ENCODE results near the gene ACYP2. TPM values are rescaled to one million over a fixed set of nuclear protein-coding genes. Genes with fewer than 3 reads are reported as not detected.
"Not testable (repeated sequence)": the region's sequence is repeated elsewhere in the genome, so short reads cannot be mapped to it uniquely, and the experiment has no call there.

ACYP2 gene
- total RNA-seq, 6 experiments from 2014 or later: 8.6 to 15.8 (median 9.8) TPM

- TF ChIP-seq, protein P1, sequence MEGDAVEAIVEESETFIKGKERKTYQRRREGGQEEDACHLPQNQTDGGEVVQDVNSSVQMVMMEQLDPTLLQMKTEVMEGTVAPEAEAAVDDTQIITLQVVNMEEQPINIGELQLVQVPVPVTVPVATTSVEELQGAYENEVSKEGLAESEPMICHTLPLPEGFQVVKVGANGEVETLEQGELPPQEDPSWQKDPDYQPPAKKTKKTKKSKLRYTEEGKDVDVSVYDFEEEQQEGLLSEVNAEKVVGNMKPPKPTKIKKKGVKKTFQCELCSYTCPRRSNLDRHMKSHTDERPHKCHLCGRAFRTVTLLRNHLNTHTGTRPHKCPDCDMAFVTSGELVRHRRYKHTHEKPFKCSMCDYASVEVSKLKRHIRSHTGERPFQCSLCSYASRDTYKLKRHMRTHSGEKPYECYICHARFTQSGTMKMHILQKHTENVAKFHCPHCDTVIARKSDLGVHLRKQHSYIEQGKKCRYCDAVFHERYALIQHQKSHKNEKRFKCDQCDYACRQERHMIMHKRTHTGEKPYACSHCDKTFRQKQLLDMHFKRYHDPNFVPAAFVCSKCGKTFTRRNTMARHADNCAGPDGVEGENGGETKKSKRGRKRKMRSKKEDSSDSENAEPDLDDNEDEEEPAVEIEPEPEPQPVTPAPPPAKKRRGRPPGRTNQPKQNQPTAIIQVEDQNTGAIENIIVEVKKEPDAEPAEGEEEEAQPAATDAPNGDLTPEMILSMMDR (IDR thresholded peaks at IDR 0.05): no peak
- Mint-ChIP-seq H3K9me3 (no peaks in the 10 kb centered on the region), H3K4me3 (no peak overlapping the region), H3K4me1 (ENCODE audit: low read depth) (peaks cover 22% of the 10 kb centered on the region), H3K27ac (no peak overlapping the region), H3K36me3 (ENCODE audit: low read depth) (no peaks in the 10 kb centered on the region), H3K27me3 (ENCODE audit: insufficient read depth) (peaks cover 2% of the 10 kb centered on the region; the same call in 1 of the 2 replicates)
- no peak for DNase-seq
These were observed 8.0 kb upstream of the ACYP2 start for GRCh38 chr2:54107455-54107764.

GRCh38 chr2:54107903-54108615 is 7.4 kb upstream of the ACYP2 start:
- DNase-seq: no peak
- no peak overlapping the region for H3K4me3 Mint-ChIP-seq
- H3K4me1 Mint-ChIP-seq (ENCODE audit: low read depth): peaks cover 17% of the 10 kb centered on the region
- no peaks in the 10 kb centered on the region for H3K36me3 Mint-ChIP-seq (ENCODE audit: low read depth)
- H3K27me3 Mint-ChIP-seq (ENCODE audit: insufficient read depth): 0 out of 2 replicates have a peak, but pooled peaks cover 2% of the 10 kb centered on the region
- H3K9me3 Mint-ChIP-seq: no peaks in the 10 kb centered on the region
- no peak overlapping the region for H3K27ac Mint-ChIP-seq
- TF ChIP-seq, protein P1 (IDR thresholded peaks at IDR 0.05): no peak

- H3K9me3 Mint-ChIP-seq: no peaks in the 10 kb centered on the region
- no peak overlapping the region for H3K4me3 Mint-ChIP-seq
- no peak overlapping the region for H3K27ac Mint-ChIP-seq
- H3K4me1 Mint-ChIP-seq (ENCODE audit: low read depth): peaks cover 8% of the 10 kb centered on the region
- H3K36me3 Mint-ChIP-seq (ENCODE audit: low read depth): no peaks in the 10 kb centered on the region
- H3K27me3 Mint-ChIP-seq (ENCODE audit: insufficient read depth): 0 out of 2 replicates have a peak, but pooled peaks cover 2% of the 10 kb centered on the region
- no peak for DNase-seq
- TF ChIP-seq, protein P1 (IDR thresholded peaks at IDR 0.05): no peak
These were observed 5.6 kb upstream of the ACYP2 start for GRCh38 chr2:54109848-54110247.

DNA sequence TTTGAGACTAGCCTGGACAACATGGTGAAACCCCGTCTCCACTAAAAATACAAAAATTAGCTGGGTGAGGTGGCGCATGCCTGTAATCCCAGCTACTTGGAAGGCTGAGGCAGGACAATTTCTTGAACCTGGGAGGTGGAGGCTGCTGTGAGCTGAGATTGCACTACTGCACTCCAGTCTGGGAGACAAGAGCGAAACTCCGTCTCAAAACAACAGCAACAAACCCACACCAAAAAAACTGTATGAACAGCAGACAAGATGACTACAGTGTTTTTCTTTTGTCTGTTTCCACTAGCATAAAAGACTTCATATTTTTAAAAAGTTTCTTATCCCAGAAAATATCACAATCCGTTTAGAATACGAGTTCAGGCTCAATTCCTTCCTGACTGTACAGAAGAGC is 936 bp upstream of the ACYP2 start:
- not testable (repeated sequence) for H3K27me3 Mint-ChIP-seq (ENCODE audit: insufficient read depth); DNase-seq; H3K9me3 Mint-ChIP-seq
- peaks cover 12% of the 10 kb centered on the region for H3K36me3 Mint-ChIP-seq (ENCODE audit: low read depth)
- peak overlapping the region; percentile 100 for H3K27ac Mint-ChIP-seq
- H3K4me3 Mint-ChIP-seq: peak overlapping the region; percentile 95
- H3K4me1 Mint-ChIP-seq (ENCODE audit: low read depth): peaks cover 14% of the 10 kb centered on the region

GRCh38 chr2:54114936-54115283 is 505 bp upstream of the ACYP2 start:
- peaks cover 12% of the 10 kb centered on the region for H3K36me3 Mint-ChIP-seq (ENCODE audit: low read depth)
- H3K4me3 Mint-ChIP-seq: peak overlapping the region; percentile 95
- DNase-seq: no peak
- peaks cover 8% of the 10 kb centered on the region; the same call in 1 of the 2 replicates for H3K27me3 Mint-ChIP-seq (ENCODE audit: insufficient read depth)
- peaks cover 6% of the 10 kb centered on the region for H3K9me3 Mint-ChIP-seq
- peaks cover 14% of the 10 kb centered on the region for H3K4me1 Mint-ChIP-seq (ENCODE audit: low read depth)
- H3K27ac Mint-ChIP-seq: peak overlapping the region; percentile 100
- TF ChIP-seq, protein P1 (IDR thresholded peaks at IDR 0.05): no peak

- TF ChIP-seq, protein P1 (IDR thresholded peaks at IDR 0.05): 0 out of 2 replicates have a peak, but pooled peaks have one; percentile 9
- Mint-ChIP-seq H3K4me1 (ENCODE audit: low read depth) (peaks cover 16% of the 10 kb centered on the region), H3K36me3 (ENCODE audit: low read depth) (peaks cover 20% of the 10 kb centered on the region), H3K4me3 (peak overlapping the region; percentile 95), H3K27ac (peak overlapping the region; percentile 100)
- not testable (repeated sequence) for H3K9me3 Mint-ChIP-seq; DNase-seq; H3K27me3 Mint-ChIP-seq (ENCODE audit: insufficient read depth)
These were observed 1.2 kb downstream of the ACYP2 start for GRCh38 chr2:54116598-54116997.

All from HFFc6 (cell line).